Measurements from ENCODE around the gene GALNT10. TPM values are rescaled to one million over a fixed set of nuclear protein-coding genes. Genes with fewer than 3 reads are reported as not detected.

Gene GALNT10
- total RNA-seq, 1 donor from 2014 or later = 96.1 TPM

DNA sequence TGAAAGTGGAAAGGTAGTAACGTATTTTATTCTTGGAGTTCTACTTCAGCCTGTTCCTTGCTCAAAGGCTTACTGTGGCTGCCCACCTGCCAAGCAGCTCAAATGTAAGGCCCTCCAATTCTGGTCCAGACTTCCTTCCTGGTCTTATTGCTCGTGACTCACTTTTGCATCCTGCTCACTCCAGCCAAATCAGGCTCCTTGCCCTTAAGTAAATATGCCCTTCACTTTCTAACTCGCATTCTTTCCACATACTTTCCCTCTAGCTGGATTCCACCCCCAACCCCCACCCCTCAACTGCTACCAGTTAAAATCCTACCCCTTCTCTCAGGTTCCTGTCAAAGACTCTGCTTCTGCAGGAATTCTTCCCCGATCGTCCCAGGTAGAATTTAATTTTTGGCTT lies 96.6 kb downstream of the GALNT10 start:
- Histone ChIP-seq H3K4me3 (ENCODE audit: insufficient read depth, low read depth, low read length) (peak overlapping the region; percentile 47), H3K4me2 (ENCODE audit: low read length) (peak overlapping the region; percentile 79), H3K9me3 (ENCODE audit: insufficient read depth, low read depth, low read length) (no peaks in the 10 kb centered on the region), H3K27ac (ENCODE audit: low read depth, low read length) (peak overlapping the region; percentile 76), H3K27me3 (ENCODE audit: insufficient read depth, low read length) (no peaks in the 10 kb centered on the region), H4K20me1 (ENCODE audit: insufficient read depth, low read length) (no peaks in the 10 kb centered on the region), H3K79me2 (ENCODE audit: insufficient read depth, low read length) (peaks cover 63% of the 10 kb centered on the region), H2AFZ (ENCODE audit: low read depth, low read length) (no peak overlapping the region), H3K4me1 (ENCODE audit: insufficient read depth, low read length) (peaks cover 45% of the 10 kb centered on the region), H3K9ac (ENCODE audit: low read length) (peak overlapping the region; percentile 63), H3K36me3 (ENCODE audit: insufficient read depth, low read length) (peaks cover 3% of the 10 kb centered on the region)
- no peaks in the 10 kb centered on the region for H3K9me3 Mint-ChIP-seq (ENCODE audit: unreplicated experiment)
- H3K27me3 Mint-ChIP-seq (ENCODE audit: low read depth, unreplicated experiment) = no peaks in the 10 kb centered on the region
- peaks cover 7% of the 10 kb centered on the region for H3K36me3 Mint-ChIP-seq (ENCODE audit: low read depth, unreplicated experiment)
- TF ChIP-seq, protein P1, sequence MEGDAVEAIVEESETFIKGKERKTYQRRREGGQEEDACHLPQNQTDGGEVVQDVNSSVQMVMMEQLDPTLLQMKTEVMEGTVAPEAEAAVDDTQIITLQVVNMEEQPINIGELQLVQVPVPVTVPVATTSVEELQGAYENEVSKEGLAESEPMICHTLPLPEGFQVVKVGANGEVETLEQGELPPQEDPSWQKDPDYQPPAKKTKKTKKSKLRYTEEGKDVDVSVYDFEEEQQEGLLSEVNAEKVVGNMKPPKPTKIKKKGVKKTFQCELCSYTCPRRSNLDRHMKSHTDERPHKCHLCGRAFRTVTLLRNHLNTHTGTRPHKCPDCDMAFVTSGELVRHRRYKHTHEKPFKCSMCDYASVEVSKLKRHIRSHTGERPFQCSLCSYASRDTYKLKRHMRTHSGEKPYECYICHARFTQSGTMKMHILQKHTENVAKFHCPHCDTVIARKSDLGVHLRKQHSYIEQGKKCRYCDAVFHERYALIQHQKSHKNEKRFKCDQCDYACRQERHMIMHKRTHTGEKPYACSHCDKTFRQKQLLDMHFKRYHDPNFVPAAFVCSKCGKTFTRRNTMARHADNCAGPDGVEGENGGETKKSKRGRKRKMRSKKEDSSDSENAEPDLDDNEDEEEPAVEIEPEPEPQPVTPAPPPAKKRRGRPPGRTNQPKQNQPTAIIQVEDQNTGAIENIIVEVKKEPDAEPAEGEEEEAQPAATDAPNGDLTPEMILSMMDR (IDR thresholded peaks at IDR 0.05; ENCODE audit: insufficient read depth, low read depth, low read length) = no peak
- no peak for TF ChIP-seq EZH2 (IDR thresholded peaks at IDR 0.05; ENCODE audit: insufficient read depth, low read length)
- peaks cover 50% of the 10 kb centered on the region for H3K4me1 Mint-ChIP-seq (ENCODE audit: low read depth, unreplicated experiment)
- DNase-seq (ENCODE audit: low read depth) (peak; percentile 94), FAIRE-seq (peak; percentile 75)
- peak overlapping the region; percentile 77 for H3K4me3 Mint-ChIP-seq (ENCODE audit: unreplicated experiment)
- peak overlapping the region; percentile 91 for H3K27ac Mint-ChIP-seq (ENCODE audit: unreplicated experiment)

DNA sequence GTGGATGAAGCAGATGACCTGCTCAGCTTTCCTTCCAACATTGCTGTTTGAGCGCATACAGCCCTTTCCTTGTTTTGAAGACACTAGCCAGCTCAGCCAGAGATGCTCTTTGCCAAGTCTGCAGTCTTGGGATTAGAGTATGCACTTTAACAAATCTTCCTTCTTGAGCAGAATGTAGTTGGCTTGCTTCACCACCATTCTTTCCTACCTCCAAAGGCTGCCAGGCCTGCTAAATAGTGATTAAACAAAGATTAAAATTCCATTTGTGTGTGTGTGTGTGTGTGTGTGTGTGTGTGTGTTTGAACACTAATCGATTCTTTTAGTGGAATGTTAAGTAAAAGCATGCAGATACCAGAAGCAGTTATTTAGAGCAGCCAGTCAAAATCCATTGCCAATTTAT lies 97.6 kb downstream of the GALNT10 start:
- Mint-ChIP-seq H3K27me3 (ENCODE audit: low read depth, unreplicated experiment) (no peaks in the 10 kb centered on the region), H3K27ac (ENCODE audit: unreplicated experiment) (no peak overlapping the region), H3K4me3 (ENCODE audit: unreplicated experiment) (peak overlapping the region; percentile 77), H3K9me3 (ENCODE audit: unreplicated experiment) (no peaks in the 10 kb centered on the region), H3K36me3 (ENCODE audit: low read depth, unreplicated experiment) (peaks cover 4% of the 10 kb centered on the region), H3K4me1 (ENCODE audit: low read depth, unreplicated experiment) (peaks cover 50% of the 10 kb centered on the region)
- DNase-seq (ENCODE audit: low read depth) = peak; percentile 87
- Histone ChIP-seq H3K36me3 (ENCODE audit: insufficient read depth, low read length) (peaks cover 3% of the 10 kb centered on the region), H3K4me2 (ENCODE audit: low read length) (peak overlapping the region; percentile 79), H3K4me3 (ENCODE audit: insufficient read depth, low read depth, low read length) (peak overlapping the region; percentile 47), H3K79me2 (ENCODE audit: insufficient read depth, low read length) (peaks cover 69% of the 10 kb centered on the region), H3K27ac (ENCODE audit: low read depth, low read length) (peak overlapping the region; percentile 33), H3K4me1 (ENCODE audit: insufficient read depth, low read length) (peaks cover 45% of the 10 kb centered on the region), H3K9ac (ENCODE audit: low read length) (peak overlapping the region; percentile 62), H2AFZ (ENCODE audit: low read depth, low read length) (no peak overlapping the region), H4K20me1 (ENCODE audit: insufficient read depth, low read length) (peaks cover 2% of the 10 kb centered on the region), H3K27me3 (ENCODE audit: insufficient read depth, low read length) (no peaks in the 10 kb centered on the region), H3K9me3 (ENCODE audit: insufficient read depth, low read depth, low read length) (no peaks in the 10 kb centered on the region)
- FAIRE-seq = peak; percentile 5
- TF ChIP-seq EZH2 (IDR thresholded peaks at IDR 0.05; ENCODE audit: insufficient read depth, low read length) = no peak
- TF ChIP-seq, protein P1 (IDR thresholded peaks at IDR 0.05; ENCODE audit: insufficient read depth, low read depth, low read length) = no peak

GRCh38 chr5:154291917-154292316 lies 101.4 kb downstream of the GALNT10 start:
- TF ChIP-seq EZH2 (IDR thresholded peaks at IDR 0.05; ENCODE audit: insufficient read depth, low read length) = no peak
- TF ChIP-seq, protein P1 (IDR thresholded peaks at IDR 0.05; ENCODE audit: insufficient read depth, low read depth, low read length) = no peak
- Histone ChIP-seq H3K27me3 (ENCODE audit: insufficient read depth, low read length) (no peaks in the 10 kb centered on the region), H3K4me2 (ENCODE audit: low read length) (no peak overlapping the region), H3K36me3 (ENCODE audit: insufficient read depth, low read length) (peaks cover 12% of the 10 kb centered on the region), H3K27ac (ENCODE audit: low read depth, low read length) (no peak overlapping the region), H3K4me1 (ENCODE audit: insufficient read depth, low read length) (peaks cover 19% of the 10 kb centered on the region), H3K79me2 (ENCODE audit: insufficient read depth, low read length) (peaks cover 62% of the 10 kb centered on the region), H4K20me1 (ENCODE audit: insufficient read depth, low read length) (peaks cover 7% of the 10 kb centered on the region), H3K9me3 (ENCODE audit: insufficient read depth, low read depth, low read length) (no peaks in the 10 kb centered on the region), H3K9ac (ENCODE audit: low read length) (no peak overlapping the region), H2AFZ (ENCODE audit: low read depth, low read length) (no peak overlapping the region), H3K4me3 (ENCODE audit: insufficient read depth, low read depth, low read length) (no peak overlapping the region)
- no peak overlapping the region for H3K27ac Mint-ChIP-seq (ENCODE audit: unreplicated experiment)
- FAIRE-seq (no peak), DNase-seq (ENCODE audit: low read depth) (no peak)
- H3K9me3 Mint-ChIP-seq (ENCODE audit: unreplicated experiment) = no peaks in the 10 kb centered on the region
- no peak overlapping the region for H3K4me3 Mint-ChIP-seq (ENCODE audit: unreplicated experiment)
- H3K4me1 Mint-ChIP-seq (ENCODE audit: low read depth, unreplicated experiment) = peaks cover 24% of the 10 kb centered on the region
- peaks cover 18% of the 10 kb centered on the region for H3K36me3 Mint-ChIP-seq (ENCODE audit: low read depth, unreplicated experiment)
- H3K27me3 Mint-ChIP-seq (ENCODE audit: low read depth, unreplicated experiment) = no peaks in the 10 kb centered on the region
